Mammary epithelial cell (primary cell): ENCODE data around the gene KLRF1.

Experiments used
- EZH2 ChIP-seq: IDR thresholded peaks from 2 replicates; pipeline ENCODE4 v1.6.1; 2012; ENCODE audit warnings: low read length, inconsistent platforms, borderline replicate concordance
- TF ChIP-seq, protein P1 (sequence below), 2 donors: IDR thresholded peaks in 1 of 2; conservative IDR thresholded peaks in 1 of 2; 2 replicates each; pipeline ENCODE4 v1.5.1; 2011 to 2012; ENCODE audit warnings: inconsistent platforms in 2 of 2, low read length in 2 of 2, mild to moderate bottlenecking in 2 of 2, control low read depth in 1 of 2, low read depth in 1 of 2; ENCODE audit not compliant: insufficient read depth in 1 of 2; ENCODE audit errors: extremely low read depth in 1 of 2

DNA sequence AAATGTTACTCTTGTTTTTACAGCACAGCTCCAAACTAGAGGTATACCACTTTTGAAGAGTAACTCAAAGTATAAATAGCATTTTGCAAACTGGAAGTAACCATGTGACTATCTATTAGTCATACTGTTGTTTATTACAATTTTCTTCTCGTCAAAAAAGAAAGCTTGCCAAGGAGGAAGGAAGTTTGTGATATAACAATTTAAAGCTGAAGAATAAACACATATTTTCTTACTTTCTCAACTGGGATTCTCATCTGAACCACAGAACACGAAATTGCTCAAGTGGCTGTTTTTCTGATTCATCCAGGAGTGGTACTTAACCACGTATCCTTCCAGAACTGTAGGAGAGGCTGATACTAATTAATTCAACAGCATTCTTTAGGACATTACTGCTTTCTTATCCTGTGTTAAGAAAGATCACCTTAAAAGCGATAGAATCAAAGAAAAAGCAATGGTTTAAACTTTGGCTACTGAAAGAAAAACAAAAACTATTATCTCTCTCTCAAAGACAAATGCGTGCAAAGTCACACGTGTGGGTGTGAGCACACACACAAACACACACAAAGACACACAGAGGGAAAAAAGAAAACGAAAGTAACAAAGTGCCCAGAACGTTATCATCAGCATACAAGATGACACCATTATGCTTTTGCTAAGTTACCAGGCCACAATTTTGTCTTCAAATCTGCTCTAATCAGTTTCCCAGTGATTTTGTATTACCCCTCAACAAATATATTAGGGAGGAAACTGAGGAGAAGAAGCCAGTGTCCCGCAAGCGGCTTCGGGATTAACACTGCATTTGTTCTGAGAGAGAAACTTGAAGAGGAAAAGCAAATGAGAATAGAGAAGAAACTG is 42.3 kb downstream of the KLRF1 start, which contains the start of gene CLEC2B:
- TF ChIP-seq, protein P1, sequence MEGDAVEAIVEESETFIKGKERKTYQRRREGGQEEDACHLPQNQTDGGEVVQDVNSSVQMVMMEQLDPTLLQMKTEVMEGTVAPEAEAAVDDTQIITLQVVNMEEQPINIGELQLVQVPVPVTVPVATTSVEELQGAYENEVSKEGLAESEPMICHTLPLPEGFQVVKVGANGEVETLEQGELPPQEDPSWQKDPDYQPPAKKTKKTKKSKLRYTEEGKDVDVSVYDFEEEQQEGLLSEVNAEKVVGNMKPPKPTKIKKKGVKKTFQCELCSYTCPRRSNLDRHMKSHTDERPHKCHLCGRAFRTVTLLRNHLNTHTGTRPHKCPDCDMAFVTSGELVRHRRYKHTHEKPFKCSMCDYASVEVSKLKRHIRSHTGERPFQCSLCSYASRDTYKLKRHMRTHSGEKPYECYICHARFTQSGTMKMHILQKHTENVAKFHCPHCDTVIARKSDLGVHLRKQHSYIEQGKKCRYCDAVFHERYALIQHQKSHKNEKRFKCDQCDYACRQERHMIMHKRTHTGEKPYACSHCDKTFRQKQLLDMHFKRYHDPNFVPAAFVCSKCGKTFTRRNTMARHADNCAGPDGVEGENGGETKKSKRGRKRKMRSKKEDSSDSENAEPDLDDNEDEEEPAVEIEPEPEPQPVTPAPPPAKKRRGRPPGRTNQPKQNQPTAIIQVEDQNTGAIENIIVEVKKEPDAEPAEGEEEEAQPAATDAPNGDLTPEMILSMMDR (conservative IDR thresholded peaks at IDR 0.05 in 1 of 2, IDR thresholded peaks at IDR 0.05 in 1 of 2; ENCODE audit: extremely low read depth in 1 of 2, insufficient read depth in 1 of 2, low read depth in 1 of 2, low read length in 2 of 2), result no peak
- no peak for TF ChIP-seq EZH2
